Endothelial cell of hepatic sinusoid (primary cell): ENCODE measurements around the gene SYNPO.

Experiments
- in situ Hi-C: cut with HindIII; loops from 2 replicates; pipeline ENCODE4 v1.10.0; 2017; ENCODE audit warnings: low sequenced_read_pairs

The SYNPO gene

GRCh38 chr5:150641006-150641570 lies 628 bp downstream of the SYNPO start:
- in situ Hi-C loops: no loop called here

DNA sequence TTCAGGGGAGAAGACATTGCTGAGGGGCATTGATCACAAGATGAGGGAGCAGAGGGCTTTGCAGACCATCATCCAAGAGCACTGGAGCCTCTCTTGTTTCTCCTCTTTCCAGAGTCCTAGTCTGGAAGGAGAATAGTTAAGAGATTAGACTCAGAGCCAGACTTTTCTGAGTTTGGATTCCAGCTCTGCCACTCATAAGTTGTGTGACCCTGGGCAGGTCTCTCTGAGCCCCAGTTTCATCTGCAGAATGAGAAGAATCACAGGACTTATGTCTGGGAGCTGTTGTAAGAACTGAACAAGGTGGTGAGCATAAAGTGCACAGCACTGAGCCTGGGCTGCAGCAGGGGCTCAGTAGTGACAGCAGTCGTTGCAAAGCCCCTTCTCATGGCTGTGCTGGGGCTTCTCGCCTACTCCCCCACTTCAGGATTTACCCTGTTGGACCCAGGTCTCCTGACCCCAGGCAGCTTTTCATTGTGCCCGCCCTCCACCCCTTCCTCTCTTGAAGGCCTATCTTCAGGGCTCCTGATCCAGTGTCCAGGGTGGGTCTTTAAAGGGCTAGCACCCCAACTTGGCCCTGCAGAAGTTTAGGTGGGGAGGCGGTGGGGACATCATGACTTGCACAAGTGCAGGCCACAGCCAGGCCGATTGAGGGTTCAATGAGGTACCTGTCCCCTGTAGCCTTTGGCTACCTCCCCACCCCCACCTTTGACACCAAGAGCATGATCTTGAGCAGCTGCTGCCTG lies 1.5 kb downstream of the SYNPO start:
- in situ Hi-C loops: no loop called here

- in situ Hi-C loops: no loop called here
Observed at GRCh38 chr5:150642567-150642927, 2.1 kb downstream of the SYNPO start.

- in situ Hi-C loops: no loop called here
Observed at GRCh38 chr5:150642991-150643710, 2.7 kb downstream of the SYNPO start.

DNA sequence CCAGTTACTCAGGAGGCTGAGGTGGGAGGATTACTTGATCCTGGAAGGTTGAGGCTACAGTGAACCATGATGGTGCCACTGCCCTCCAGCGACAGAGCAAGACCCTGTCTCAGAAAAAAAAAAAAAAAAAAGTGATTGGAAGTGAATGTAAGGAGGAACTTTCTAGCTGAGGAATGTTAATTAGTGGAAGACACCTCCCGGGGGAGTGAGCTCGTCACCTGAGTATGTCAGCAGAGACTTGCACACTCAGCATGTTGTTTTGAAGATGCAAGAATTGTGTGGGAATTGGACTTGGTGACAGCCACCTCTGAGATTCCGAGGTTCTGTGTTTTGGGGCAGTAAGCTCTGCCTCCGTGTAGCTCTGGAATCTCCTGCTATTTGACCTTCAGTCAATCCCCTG lies 3.6 kb downstream of the SYNPO start:
- in situ Hi-C loops: no loop called here

DNA sequence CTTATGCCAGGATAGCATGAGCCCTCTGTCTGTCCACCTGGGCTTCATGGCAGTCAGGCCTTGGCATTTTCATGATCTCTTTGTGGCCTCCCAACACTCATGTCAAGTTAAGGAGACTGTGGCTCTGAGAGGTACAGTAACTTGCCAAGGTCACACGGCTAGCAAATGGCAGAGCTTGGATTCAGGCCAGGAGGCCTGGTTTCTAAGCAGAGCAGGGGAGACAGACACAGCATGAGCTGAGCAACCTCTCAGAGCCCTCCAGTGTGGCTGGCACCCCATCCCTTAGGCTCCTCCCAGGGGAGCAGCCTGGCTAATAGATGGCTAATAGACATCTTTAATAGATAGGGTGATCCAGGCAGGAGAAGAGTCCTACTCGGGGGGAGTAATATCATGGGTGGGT lies 4.1 kb downstream of the SYNPO start:
- in situ Hi-C loops: no loop called here

DNA sequence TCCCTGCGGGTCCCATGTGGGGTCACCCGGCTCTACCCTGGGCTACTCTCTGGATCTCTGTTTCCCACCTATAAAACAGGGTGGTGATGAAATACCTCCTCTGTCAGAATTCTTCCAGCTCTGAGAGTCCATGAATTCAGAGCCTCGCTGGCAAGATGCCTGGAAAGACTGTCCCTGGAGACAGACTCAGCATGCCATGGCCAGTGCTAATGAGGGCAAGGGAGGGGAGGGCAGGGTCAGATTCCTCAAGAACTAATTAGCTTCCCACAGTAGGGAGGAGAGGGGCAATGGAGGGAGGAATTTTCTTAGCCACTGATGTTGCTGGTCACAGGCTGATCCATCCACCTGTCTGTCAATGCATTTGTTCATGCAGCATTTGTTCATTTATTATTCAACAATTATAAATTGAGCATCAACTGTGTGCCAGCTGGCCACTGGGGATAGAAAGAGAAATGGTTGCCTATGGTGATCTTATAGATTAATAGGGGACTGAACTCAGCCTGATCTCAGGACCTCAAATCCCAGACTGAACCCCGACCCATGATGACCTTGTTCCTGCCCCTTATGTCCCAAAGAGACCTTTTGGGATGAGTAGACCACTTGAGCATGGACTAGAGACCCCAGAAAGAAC lies 4.7 kb downstream of the SYNPO start:
- in situ Hi-C loops: no loop called here

- in situ Hi-C loops: no loop called here
Observed at GRCh38 chr5:150647275-150648251, 7.1 kb downstream of the SYNPO start.

DNA sequence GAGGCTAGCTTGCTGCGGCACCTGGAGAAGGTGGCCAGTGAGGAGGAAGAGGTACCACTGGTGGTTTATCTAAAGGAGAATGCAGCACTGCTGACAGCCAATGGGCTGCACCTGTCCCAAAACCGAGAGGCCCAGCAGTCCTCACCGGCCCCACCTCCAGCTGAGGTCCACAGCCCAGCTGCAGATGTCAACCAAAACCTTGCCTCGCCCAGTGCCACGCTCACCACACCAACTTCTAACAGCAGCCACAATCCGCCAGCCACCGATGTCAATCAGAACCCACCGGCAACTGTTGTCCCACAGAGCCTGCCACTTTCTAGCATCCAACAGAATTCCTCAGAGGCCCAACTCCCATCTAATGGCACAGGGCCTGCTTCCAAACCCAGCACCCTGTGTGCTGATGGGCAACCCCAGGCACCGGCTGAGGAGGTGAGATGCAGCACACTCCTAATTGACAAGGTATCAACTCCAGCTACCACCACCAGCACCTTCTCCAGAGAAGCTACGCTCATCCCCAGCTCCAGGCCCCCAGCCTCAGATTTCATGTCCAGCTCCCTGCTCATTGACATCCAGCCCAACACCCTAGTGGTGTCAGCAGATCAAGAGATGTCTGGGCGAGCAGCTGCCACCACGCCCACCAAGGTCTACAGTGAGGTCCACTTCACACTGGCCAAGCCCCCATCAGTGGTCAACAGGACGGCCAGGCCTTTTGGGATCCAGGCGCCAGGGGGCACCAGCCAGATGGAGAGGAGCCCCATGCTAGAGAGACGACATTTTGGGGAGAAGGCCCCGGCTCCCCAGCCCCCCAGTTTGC lies 8.0 kb downstream of the SYNPO start:
- in situ Hi-C loops: no loop called here

GRCh38 chr5:150649108-150650020 lies 8.9 kb downstream of the SYNPO start:
- in situ Hi-C loops: loop anchor here (25.0 kb wide), 1 partner anchor 187 kb away; no protein-coding TSS in a partner anchor

- in situ Hi-C loops: loop anchor here (25.0 kb wide), 1 partner anchor 188 kb away; no protein-coding TSS in a partner anchor
Observed at GRCh38 chr5:150650021-150651006, 9.9 kb downstream of the SYNPO start.

GRCh38 chr5:150651382-150651781 lies 10.9 kb downstream of the SYNPO start:
- in situ Hi-C loops: loop anchor here (25.0 kb wide), 1 partner anchor 189 kb away; no protein-coding TSS in a partner anchor

DNA sequence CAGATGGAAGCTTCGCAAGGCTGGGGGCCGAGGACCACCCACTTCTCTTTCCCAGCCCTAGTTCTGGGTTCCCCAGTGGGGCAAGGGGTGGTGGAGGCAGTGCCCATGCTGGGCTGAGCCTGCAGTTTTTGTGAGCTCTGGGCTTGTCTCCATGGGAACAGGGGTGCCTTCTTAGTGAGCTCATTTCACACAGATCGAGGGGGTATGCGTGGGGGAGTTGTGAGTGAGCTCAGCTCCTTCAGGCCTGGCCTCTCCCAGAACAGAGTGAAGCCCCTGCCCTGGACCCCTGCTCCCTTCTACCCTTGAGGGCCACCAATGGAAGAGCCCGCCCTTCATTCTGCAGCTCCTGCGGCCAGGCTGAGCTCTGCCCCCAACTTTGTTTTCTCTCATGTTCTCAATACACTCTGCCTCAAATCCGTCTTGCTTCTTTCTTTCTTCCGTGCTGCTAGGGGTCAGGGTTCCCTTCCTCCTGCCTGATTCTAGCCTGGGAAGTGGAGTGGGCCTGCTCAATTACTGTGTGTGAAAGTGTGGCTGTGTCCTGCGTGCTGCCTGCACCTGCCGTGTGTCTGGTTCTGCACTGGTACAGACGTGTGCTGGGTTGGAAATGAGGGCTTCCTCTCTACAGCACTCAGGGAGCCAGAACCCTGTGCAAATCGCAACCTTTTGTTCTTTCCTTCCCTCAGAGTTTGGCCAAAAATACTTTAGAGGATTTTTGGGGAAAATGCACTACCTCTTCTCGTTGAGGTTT lies 11.6 kb downstream of the SYNPO start:
- in situ Hi-C loops: loop anchor here (25.0 kb wide), 1 partner anchor 190 kb away; no protein-coding TSS in a partner anchor

DNA sequence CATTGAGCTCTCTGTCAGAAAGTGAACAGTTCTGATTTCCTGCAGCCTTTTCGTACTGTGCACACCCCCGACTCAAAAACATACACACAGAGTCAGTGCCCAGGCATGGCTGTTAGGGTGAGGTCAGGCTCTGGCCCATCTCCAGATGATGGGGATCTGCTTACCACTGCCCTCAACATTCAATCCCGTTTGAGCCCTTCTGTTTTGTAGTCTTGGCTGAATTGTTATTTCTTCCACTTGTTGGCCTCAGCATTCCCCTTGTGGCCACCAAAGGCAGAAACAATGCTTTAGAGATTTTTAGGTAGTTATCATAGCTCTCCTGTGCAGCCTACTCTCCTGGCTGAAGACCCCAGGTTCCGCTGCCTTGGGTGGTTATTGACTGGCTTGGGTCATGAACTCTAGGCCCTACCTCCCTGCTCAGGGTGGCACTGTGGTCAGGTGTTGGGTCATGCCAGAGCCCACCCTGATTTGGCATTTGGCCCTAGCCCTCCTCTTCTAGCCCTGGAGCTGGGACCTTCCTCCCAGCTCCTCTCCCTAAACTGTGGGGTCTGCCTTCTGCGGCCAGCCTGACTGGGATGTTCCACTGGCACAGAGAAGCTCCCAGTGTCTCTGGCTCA lies 12.8 kb downstream of the SYNPO start:
- in situ Hi-C loops: loop anchor here (25.0 kb wide), 1 partner anchor 191 kb away; no protein-coding TSS in a partner anchor

GRCh38 chr5:150653762-150654556 lies 13.5 kb downstream of the SYNPO start:
- in situ Hi-C loops: loop anchor here (25.0 kb wide), 1 partner anchor 192 kb away; no protein-coding TSS in a partner anchor
